Left hindlimb (tissue), 1 donor: ENCODE data around the gene NTN3.

Experiments
- DNase-seq: peaks from one replicate; pipeline ENCODE4 v3.0.0-alpha.2; 2018

Gene NTN3

GRCh38 chr16:2515180-2515851 lies 44.2 kb downstream of the NTN3 start:
- peak; percentile 49 for DNase-seq

GRCh38 chr16:2516391-2517240 lies 45.5 kb downstream of the NTN3 start:
- DNase-seq: peak; percentile 26

GRCh38 chr16:2517954-2518605 lies 47.0 kb downstream of the NTN3 start:
- DNase-seq: no peak

GRCh38 chr16:2518823-2519710 lies 48.0 kb downstream of the NTN3 start:
- no peak for DNase-seq

GRCh38 chr16:2519711-2520080 lies 48.6 kb downstream of the NTN3 start:
- no peak for DNase-seq

GRCh38 chr16:2520097-2520783 lies 49.1 kb downstream of the NTN3 start, which contains the start of gene AMDHD2:
AMDHD2 (plus strand) TSS chr16:2520371; CDS start chr16:2520459, 88 bp downstream.
- peak; percentile 94 for DNase-seq

GRCh38 chr16:2520784-2521531 lies 49.9 kb downstream of the NTN3 start:
- peak; percentile 29 for DNase-seq
